ENCODE results near the gene SPIC. TPM values are rescaled to one million over a fixed set of nuclear protein-coding genes. Genes with fewer than 3 reads are reported as not detected.
"Not testable (repeated sequence)": the region's sequence is repeated elsewhere in the genome, so short reads cannot be mapped to it uniquely, and the experiment has no call there.

The SPIC gene
- polyA plus RNA-seq, result 0.13 TPM
- long read RNA-seq, donor 1, result 0 reads
- long read RNA-seq, donor 2, result 0 reads
- long read RNA-seq, donor 3, result 0 reads
- long read RNA-seq, donor 4, result 0 reads
- long read RNA-seq, donor 5, result 0 reads
- long read RNA-seq, donor 6, result 0 reads
- long read RNA-seq, donor 7, result 0 reads
- long read RNA-seq, donor 8, result 0 reads
- long read RNA-seq, donor 9, result 0 reads
- long read RNA-seq, donor 10, result 0 reads
- long read RNA-seq, donor 11, result 0 reads

GRCh38 chr12:101474711-101475386 lies at the start of gene SPIC:
Gene SPIC, plus strand, starts transcription at chr12:101475336. Its CDS starts 1,569 bp downstream, at chr12:101476905.
- 87% methylated on average over 3 of the region's 5 CpGs for WGBS (ENCODE audit: insufficient coverage, low lambda C conversion rate)
- H3K4me3 ChIP-seq (ENCODE audit: low read length), result no peak within 1 kb of the TSS
- no peak for DNase-seq
- H3K9me3 ChIP-seq (ENCODE audit: control insufficient read depth, low read depth, low read length), result no peaks in the 10 kb centered on the region
- H3K36me3 ChIP-seq (ENCODE audit: control insufficient read depth, insufficient read depth, low read length), result no peaks in the 10 kb centered on the region
- H3K27ac ChIP-seq (ENCODE audit: low read length), result no peak within 1 kb of the TSS
- no peaks in the 10 kb centered on the region for H3K4me1 ChIP-seq (ENCODE audit: control insufficient read depth, insufficient read depth, low read length)
- H3K27me3 ChIP-seq (ENCODE audit: control insufficient read depth, insufficient read depth, low read length), result peaks cover 3% of the 10 kb centered on the region

- Histone ChIP-seq H3K36me3 (ENCODE audit: control insufficient read depth, insufficient read depth, low read length) (no peaks in the 10 kb centered on the region), H3K9me3 (ENCODE audit: control insufficient read depth, low read depth, low read length) (no peaks in the 10 kb centered on the region), H3K27me3 (ENCODE audit: control insufficient read depth, insufficient read depth, low read length) (no peaks in the 10 kb centered on the region), H3K4me1 (ENCODE audit: control insufficient read depth, insufficient read depth, low read length) (no peaks in the 10 kb centered on the region), H3K27ac (ENCODE audit: low read length) (no peak overlapping the region), H3K4me3 (ENCODE audit: low read length) (no peak overlapping the region)
- no CpG with 5 or more reads among the region's 2 CpGs for WGBS (ENCODE audit: insufficient coverage, low lambda C conversion rate)
- no peak for DNase-seq
These were observed 44.7 kb upstream of the SPIC start for GRCh38 chr12:101430456-101430855.

- no peak for DNase-seq
- Histone ChIP-seq H3K4me3 (ENCODE audit: low read length) (no peak overlapping the region), H3K36me3 (ENCODE audit: control insufficient read depth, insufficient read depth, low read length) (no peaks in the 10 kb centered on the region), H3K27ac (ENCODE audit: low read length) (no peak overlapping the region), H3K27me3 (ENCODE audit: control insufficient read depth, insufficient read depth, low read length) (no peaks in the 10 kb centered on the region), H3K4me1 (ENCODE audit: control insufficient read depth, insufficient read depth, low read length) (no peaks in the 10 kb centered on the region), H3K9me3 (ENCODE audit: control insufficient read depth, low read depth, low read length) (no peaks in the 10 kb centered on the region)
These were observed 39.0 kb upstream of the SPIC start for GRCh38 chr12:101436136-101436535.

- Histone ChIP-seq H3K4me3 (ENCODE audit: low read length) (no peak overlapping the region), H3K27me3 (ENCODE audit: control insufficient read depth, insufficient read depth, low read length) (no peaks in the 10 kb centered on the region), H3K27ac (ENCODE audit: low read length) (no peak overlapping the region), H3K4me1 (ENCODE audit: control insufficient read depth, insufficient read depth, low read length) (no peaks in the 10 kb centered on the region), H3K9me3 (ENCODE audit: control insufficient read depth, low read depth, low read length) (no peaks in the 10 kb centered on the region), H3K36me3 (ENCODE audit: control insufficient read depth, insufficient read depth, low read length) (no peaks in the 10 kb centered on the region)
- 100% methylated on average over 2 of the region's 5 CpGs for WGBS (ENCODE audit: insufficient coverage, low lambda C conversion rate)
- no peak for DNase-seq
These were observed 35.9 kb upstream of the SPIC start for GRCh38 chr12:101439236-101439635.

GRCh38 chr12:101441461-101442224 lies 33.5 kb upstream of the SPIC start:
- Histone ChIP-seq H3K27me3 (ENCODE audit: control insufficient read depth, insufficient read depth, low read length) (no peaks in the 10 kb centered on the region), H3K27ac (ENCODE audit: low read length) (no peak overlapping the region), H3K9me3 (ENCODE audit: control insufficient read depth, low read depth, low read length) (no peaks in the 10 kb centered on the region), H3K4me3 (ENCODE audit: low read length) (no peak overlapping the region), H3K4me1 (ENCODE audit: control insufficient read depth, insufficient read depth, low read length) (no peaks in the 10 kb centered on the region), H3K36me3 (ENCODE audit: control insufficient read depth, insufficient read depth, low read length) (no peaks in the 10 kb centered on the region)
- DNase-seq, result no peak

- H3K4me1 ChIP-seq (ENCODE audit: control insufficient read depth, insufficient read depth, low read length), result no peaks in the 10 kb centered on the region
- no peaks in the 10 kb centered on the region for H3K9me3 ChIP-seq (ENCODE audit: control insufficient read depth, low read depth, low read length)
- no peaks in the 10 kb centered on the region for H3K27me3 ChIP-seq (ENCODE audit: control insufficient read depth, insufficient read depth, low read length)
- no CpG with 5 or more reads among the region's 4 CpGs for WGBS (ENCODE audit: insufficient coverage, low lambda C conversion rate)
- no peak overlapping the region for H3K4me3 ChIP-seq (ENCODE audit: low read length)
- H3K36me3 ChIP-seq (ENCODE audit: control insufficient read depth, insufficient read depth, low read length), result no peaks in the 10 kb centered on the region
- DNase-seq, result no peak
- H3K27ac ChIP-seq (ENCODE audit: low read length), result no peak overlapping the region
These were observed 19.5 kb upstream of the SPIC start for GRCh38 chr12:101455685-101456084.

GRCh38 chr12:101459642-101460346 lies 15.3 kb upstream of the SPIC start:
- H3K4me1 ChIP-seq (ENCODE audit: control insufficient read depth, insufficient read depth, low read length), result no peaks in the 10 kb centered on the region
- H3K27ac ChIP-seq (ENCODE audit: low read length), result no peak overlapping the region
- H3K27me3 ChIP-seq (ENCODE audit: control insufficient read depth, insufficient read depth, low read length), result no peaks in the 10 kb centered on the region
- no peaks in the 10 kb centered on the region for H3K36me3 ChIP-seq (ENCODE audit: control insufficient read depth, insufficient read depth, low read length)
- H3K4me3 ChIP-seq (ENCODE audit: low read length), result no peak overlapping the region
- DNase-seq, result peak in 1 of 2 donors; percentile 55
- no peaks in the 10 kb centered on the region for H3K9me3 ChIP-seq (ENCODE audit: control insufficient read depth, low read depth, low read length)
- WGBS (ENCODE audit: insufficient coverage, low lambda C conversion rate), result no CpG with 5 or more reads among the region's 4 CpGs

GRCh38 chr12:101468948-101469347 lies 6.2 kb upstream of the SPIC start:
- Histone ChIP-seq H3K27ac (ENCODE audit: low read length) (no peak overlapping the region), H3K27me3 (ENCODE audit: control insufficient read depth, insufficient read depth, low read length) (no peaks in the 10 kb centered on the region), H3K4me1 (ENCODE audit: control insufficient read depth, insufficient read depth, low read length) (no peaks in the 10 kb centered on the region), H3K9me3 (ENCODE audit: control insufficient read depth, low read depth, low read length) (no peaks in the 10 kb centered on the region), H3K36me3 (ENCODE audit: control insufficient read depth, insufficient read depth, low read length) (no peaks in the 10 kb centered on the region), H3K4me3 (ENCODE audit: low read length) (no peak overlapping the region)
- no CpG with 5 or more reads among the region's 2 CpGs for WGBS (ENCODE audit: insufficient coverage, low lambda C conversion rate)
- no peak for DNase-seq

GRCh38 chr12:101470939-101471338 lies 4.2 kb upstream of the SPIC start:
- no peaks in the 10 kb centered on the region for H3K36me3 ChIP-seq (ENCODE audit: control insufficient read depth, insufficient read depth, low read length)
- no peak for DNase-seq
- WGBS (ENCODE audit: insufficient coverage, low lambda C conversion rate), result no CpG with 5 or more reads among the region's 2 CpGs
- H3K4me1 ChIP-seq (ENCODE audit: control insufficient read depth, insufficient read depth, low read length), result no peaks in the 10 kb centered on the region
- H3K9me3 ChIP-seq (ENCODE audit: control insufficient read depth, low read depth, low read length), result no peaks in the 10 kb centered on the region
- peaks cover 3% of the 10 kb centered on the region for H3K27me3 ChIP-seq (ENCODE audit: control insufficient read depth, insufficient read depth, low read length)
- no peak overlapping the region for H3K27ac ChIP-seq (ENCODE audit: low read length)
- no peak overlapping the region for H3K4me3 ChIP-seq (ENCODE audit: low read length)

GRCh38 chr12:101471878-101472277 lies 3.3 kb upstream of the SPIC start:
- DNase-seq; H3K27ac ChIP-seq (ENCODE audit: low read length); H3K4me3 ChIP-seq (ENCODE audit: low read length); H3K9me3 ChIP-seq (ENCODE audit: control insufficient read depth, low read depth, low read length); H3K27me3 ChIP-seq (ENCODE audit: control insufficient read depth, insufficient read depth, low read length); H3K4me1 ChIP-seq (ENCODE audit: control insufficient read depth, insufficient read depth, low read length); H3K36me3 ChIP-seq (ENCODE audit: control insufficient read depth, insufficient read depth, low read length): not testable (repeated sequence)
- WGBS (ENCODE audit: insufficient coverage, low lambda C conversion rate), result no CpG with 5 or more reads among the region's 5 CpGs

Data from large intestine (tissue), 12 donors.